A549 (cell line): Measurements from ENCODE around the gene APAF1.

Source experiments
- HEYL ChIP-seq: fragments of 250-450 bp; sonication (Bioruptor Pico); IDR thresholded peaks from 2 replicates; pipeline ENCODE4 v1.8.0; 2021; ENCODE audit warnings: mild to moderate bottlenecking, moderate library complexity
- TF ChIP-seq, protein P1 (sequence below): fragments of >200 bp; sonication (Bioruptor Twin); formaldehyde crosslinking; IDR thresholded peaks from 3 replicates; pipeline ENCODE4 v1.5.1; 2016
- TF ChIP-seq, protein P2 (sequence below): fragments of 200-600 bp; sonication (generic); IDR thresholded peaks from 2 replicates; pipeline ENCODE4 v1.6.1; 2016; ENCODE audit warnings: antibody characterized with exemption, mild to moderate bottlenecking, moderate library complexity
- TF ChIP-seq, protein P3 (sequence below): fragments of 450-650 bp; IDR thresholded peaks from 2 replicates; pipeline ENCODE4 v1.6.1; 2014; ENCODE audit warnings: antibody characterized with exemption

DNA sequence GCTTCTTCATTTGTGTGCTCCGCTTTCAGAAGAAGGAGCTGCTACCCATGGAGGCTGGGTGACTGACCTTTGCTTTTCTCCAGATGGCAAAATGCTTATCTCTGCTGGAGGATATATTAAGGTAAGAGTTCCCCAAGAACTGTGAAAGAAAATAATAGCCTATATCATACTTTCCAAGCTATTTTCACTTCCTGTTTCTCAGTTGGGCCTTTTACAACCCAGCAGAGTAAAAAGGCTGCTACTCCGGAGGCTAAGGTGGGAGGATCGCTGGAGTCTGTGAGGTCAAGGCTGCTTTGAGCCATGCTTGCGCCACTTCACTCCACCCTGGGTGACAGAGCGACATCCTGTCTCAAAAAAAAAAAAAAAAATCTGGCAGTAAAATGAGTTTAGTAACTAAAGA, 82.1 kb downstream of the APAF1 start:
- TF ChIP-seq, protein P1, sequence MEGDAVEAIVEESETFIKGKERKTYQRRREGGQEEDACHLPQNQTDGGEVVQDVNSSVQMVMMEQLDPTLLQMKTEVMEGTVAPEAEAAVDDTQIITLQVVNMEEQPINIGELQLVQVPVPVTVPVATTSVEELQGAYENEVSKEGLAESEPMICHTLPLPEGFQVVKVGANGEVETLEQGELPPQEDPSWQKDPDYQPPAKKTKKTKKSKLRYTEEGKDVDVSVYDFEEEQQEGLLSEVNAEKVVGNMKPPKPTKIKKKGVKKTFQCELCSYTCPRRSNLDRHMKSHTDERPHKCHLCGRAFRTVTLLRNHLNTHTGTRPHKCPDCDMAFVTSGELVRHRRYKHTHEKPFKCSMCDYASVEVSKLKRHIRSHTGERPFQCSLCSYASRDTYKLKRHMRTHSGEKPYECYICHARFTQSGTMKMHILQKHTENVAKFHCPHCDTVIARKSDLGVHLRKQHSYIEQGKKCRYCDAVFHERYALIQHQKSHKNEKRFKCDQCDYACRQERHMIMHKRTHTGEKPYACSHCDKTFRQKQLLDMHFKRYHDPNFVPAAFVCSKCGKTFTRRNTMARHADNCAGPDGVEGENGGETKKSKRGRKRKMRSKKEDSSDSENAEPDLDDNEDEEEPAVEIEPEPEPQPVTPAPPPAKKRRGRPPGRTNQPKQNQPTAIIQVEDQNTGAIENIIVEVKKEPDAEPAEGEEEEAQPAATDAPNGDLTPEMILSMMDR, result no peak
- TF ChIP-seq, protein P2, sequence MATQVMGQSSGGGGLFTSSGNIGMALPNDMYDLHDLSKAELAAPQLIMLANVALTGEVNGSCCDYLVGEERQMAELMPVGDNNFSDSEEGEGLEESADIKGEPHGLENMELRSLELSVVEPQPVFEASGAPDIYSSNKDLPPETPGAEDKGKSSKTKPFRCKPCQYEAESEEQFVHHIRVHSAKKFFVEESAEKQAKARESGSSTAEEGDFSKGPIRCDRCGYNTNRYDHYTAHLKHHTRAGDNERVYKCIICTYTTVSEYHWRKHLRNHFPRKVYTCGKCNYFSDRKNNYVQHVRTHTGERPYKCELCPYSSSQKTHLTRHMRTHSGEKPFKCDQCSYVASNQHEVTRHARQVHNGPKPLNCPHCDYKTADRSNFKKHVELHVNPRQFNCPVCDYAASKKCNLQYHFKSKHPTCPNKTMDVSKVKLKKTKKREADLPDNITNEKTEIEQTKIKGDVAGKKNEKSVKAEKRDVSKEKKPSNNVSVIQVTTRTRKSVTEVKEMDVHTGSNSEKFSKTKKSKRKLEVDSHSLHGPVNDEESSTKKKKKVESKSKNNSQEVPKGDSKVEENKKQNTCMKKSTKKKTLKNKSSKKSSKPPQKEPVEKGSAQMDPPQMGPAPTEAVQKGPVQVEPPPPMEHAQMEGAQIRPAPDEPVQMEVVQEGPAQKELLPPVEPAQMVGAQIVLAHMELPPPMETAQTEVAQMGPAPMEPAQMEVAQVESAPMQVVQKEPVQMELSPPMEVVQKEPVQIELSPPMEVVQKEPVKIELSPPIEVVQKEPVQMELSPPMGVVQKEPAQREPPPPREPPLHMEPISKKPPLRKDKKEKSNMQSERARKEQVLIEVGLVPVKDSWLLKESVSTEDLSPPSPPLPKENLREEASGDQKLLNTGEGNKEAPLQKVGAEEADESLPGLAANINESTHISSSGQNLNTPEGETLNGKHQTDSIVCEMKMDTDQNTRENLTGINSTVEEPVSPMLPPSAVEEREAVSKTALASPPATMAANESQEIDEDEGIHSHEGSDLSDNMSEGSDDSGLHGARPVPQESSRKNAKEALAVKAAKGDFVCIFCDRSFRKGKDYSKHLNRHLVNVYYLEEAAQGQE, result no peak
- TF ChIP-seq, protein P3, sequence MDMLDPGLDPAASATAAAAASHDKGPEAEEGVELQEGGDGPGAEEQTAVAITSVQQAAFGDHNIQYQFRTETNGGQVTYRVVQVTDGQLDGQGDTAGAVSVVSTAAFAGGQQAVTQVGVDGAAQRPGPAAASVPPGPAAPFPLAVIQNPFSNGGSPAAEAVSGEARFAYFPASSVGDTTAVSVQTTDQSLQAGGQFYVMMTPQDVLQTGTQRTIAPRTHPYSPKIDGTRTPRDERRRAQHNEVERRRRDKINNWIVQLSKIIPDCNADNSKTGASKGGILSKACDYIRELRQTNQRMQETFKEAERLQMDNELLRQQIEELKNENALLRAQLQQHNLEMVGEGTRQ, result no peak
- no peak for TF ChIP-seq HEYL (CRISPR knock-in tag)
